ENCODE data around the gene CNOT10.
"Not testable (repeated sequence)": the region's sequence is repeated elsewhere in the genome, so short reads cannot be mapped to it uniquely, and the experiment has no call there.

CNOT10 gene

DNA sequence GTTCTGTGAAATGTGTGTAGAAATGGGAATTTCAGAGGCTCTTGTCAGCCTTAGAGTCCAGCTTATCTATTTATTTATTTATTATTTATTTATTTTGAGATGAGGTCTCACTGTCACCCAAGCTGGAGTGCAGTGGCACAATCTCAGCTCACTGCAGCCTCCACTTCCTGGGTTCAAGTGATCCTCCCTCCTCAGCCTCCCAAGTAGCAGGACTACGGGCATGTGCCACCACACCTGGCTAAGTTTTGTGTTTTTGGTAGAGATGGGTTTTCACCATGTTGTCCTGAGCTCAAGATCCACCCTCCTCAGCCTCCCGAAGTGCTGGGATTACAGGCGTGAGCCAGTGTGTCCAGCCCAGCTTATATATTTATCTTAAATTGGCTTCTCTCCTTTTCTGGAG lies 11.5 kb downstream of the CNOT10 start:
- no peak for DNase-seq (ENCODE audit: low read depth in 2 of 2)

DNA sequence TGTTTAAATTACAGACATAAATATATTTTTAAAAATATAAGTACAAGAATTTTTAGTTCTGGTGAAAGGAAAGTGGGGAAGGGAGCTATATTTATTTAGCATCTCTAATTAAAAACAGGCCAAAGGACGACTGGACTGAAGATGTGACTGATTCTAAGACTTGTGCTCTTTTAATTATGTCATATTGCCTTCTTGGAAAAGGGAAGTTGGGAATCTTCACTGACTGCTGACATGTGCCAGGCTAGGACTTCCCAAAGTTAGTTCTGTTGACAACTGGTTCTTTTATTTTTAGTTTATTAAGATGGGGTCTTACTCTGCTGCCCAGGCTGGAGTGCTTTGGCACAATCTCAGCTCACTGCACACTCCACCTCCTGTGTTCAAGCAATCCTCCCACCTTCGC lies 13.5 kb downstream of the CNOT10 start:
- no peak for DNase-seq (ENCODE audit: low read depth in 2 of 2)

DNA sequence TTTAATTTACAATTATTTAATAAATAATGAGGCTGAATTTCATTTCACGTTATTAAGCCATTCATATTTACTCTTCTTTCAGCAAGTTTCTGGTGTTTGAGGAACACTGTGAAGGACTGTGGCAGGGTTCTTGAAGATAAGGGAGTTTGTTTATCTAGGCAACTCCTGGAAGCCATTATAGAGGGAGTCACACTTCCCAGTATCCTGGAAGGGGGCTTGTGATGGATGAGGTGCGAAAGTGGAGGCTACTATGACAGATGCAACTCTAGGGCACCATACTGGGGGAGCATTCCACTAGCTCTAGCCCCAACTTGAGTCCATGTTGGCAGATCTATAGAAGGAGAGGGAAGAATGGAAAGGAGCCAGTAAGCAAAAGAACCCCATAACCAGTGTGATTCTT lies 14.4 kb downstream of the CNOT10 start:
- no peak for DNase-seq (ENCODE audit: low read depth in 2 of 2)

DNA sequence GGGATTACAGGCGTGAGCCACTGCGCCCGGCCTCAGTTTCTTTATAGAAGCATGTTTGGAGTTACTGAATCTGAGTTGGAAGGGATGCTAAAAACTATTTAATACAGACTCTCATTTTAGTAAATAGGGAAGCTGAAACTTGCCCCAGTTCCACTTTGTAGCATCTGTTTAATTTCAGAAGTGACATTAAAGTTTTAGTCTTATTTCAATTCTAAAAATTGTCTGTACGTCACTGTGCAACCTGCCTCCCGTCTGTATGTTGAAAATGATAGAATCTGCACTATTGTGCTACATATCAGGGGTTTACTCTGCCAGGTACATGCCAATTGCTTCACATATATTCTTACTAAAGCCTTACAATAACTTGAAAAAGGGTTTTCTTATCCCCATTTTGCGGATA lies 15.3 kb downstream of the CNOT10 start:
- no peak for DNase-seq (ENCODE audit: low read depth in 2 of 2)

DNA sequence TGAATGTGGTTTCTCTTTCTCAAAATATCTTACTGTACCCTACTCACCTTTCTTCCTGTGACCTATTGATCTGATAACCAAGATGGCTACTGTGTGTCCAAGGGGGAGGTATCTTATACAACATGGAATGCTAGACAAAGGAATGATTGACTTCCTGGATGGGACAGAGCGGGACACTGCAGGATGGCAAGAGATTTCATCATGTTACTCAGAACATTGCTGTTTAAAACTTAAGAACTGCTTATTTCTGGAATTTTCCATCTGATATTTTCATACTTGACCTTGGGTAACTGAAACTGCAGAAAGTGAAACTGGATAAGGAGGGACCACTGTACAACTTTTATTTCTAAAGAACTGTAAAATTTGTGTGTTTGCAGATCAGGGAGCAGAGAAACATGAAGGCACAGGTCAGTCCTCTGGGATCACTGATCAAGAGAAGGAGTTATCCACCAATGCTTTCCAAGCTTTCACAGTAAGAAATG lies 18.5 kb downstream of the CNOT10 start:
- DNase-seq (ENCODE audit: low read depth in 2 of 2) = no peak

DNA sequence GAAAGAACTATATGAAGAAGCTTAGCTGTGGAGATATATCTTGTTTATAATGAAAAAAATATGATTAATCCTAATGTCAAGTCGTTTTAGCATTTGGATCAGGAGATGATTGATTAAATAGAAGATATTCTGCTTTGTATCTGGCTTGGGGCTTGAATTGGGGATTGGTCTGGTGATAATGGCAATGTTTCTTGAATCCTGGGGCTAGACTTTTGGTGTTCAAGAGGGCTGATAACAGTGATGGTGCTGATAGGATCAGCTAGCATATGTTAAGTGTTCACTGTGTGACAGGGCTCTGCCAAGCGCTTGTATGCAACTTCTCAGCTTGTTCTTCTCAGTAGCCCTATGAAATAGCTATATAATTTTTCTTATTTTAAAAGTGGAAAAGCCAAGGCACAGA lies 20.2 kb downstream of the CNOT10 start:
- no peak for DNase-seq (ENCODE audit: low read depth in 2 of 2)

DNA sequence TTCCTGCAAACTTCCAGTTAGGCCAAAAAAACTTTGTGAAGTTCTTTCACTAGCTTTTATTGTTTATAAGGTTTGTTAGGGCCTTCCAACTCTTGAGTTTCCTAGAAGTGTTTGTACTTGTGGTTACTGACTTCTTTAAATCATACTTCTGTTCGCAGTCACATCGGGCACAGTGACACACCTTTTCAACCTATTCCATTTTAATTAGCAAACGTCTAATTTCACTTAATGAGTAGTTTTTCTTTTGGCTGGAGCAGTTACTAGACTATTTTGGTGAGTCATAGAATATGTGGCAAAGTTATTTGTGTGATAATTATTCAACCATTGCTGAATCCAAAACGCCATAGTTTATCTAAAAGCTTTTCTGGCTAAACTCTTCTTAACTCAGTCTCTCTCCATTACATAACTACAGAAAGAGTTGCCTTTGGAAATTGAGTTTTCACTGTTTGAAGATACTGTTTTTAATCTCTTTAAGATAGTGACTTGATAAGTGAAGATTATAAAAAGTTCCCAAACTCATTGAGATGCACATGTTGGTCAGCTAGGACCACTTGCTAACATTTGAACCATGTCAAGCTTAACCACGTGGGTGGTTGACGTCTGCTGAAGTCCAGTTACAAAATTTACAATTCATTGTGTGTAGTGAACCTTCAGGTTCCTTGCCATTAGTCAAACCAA lies 21.5 kb downstream of the CNOT10 start:
- DNase-seq (ENCODE audit: low read depth in 2 of 2) = no peak

DNA sequence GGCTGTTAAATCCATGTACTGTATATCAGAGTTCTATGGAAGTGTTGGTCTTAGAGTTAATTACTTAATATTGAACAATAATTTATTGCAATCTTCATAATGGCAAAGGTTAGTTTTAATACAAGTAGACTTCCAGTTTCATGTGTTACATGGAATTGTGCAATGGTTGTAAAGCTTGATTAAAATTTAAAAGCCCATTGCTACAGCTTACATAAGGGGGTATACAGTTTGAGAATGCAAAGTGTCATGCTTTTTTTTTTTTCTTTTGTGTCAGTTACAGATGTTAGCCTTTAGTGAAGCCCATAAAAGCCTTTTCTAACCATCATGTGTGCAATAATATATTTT lies 22.0 kb downstream of the CNOT10 start:
- no peak for DNase-seq (ENCODE audit: low read depth in 2 of 2)

DNA sequence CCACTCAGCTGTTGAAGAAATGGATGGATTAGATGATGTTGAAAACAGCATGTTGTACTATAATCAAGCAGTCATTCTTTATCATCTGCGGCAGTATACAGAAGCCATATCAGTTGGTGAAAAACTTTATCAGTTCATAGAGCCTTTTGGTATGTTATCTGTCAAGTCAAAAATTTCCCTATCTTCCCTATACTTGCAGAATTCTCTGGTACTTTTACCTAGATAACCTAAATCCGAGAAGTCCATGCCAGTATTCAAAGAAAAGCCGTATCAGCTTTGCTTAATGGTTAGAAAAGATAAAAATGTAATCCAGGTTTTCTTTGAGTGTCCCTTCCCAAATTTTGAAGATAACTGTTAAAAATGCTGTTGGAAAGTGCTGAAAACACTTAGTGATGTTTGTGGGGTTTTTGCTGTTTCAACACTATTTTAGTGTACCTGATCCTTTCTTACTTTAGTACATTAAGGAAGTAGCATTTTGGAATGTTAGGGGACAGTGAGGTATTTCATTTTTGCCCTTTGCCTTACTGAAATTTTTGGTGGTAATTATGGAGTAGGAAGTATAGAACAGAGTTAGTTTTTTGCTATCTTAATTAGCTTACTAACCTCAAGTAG lies 23.8 kb downstream of the CNOT10 start:
- no peak for DNase-seq (ENCODE audit: low read depth in 2 of 2)

DNA sequence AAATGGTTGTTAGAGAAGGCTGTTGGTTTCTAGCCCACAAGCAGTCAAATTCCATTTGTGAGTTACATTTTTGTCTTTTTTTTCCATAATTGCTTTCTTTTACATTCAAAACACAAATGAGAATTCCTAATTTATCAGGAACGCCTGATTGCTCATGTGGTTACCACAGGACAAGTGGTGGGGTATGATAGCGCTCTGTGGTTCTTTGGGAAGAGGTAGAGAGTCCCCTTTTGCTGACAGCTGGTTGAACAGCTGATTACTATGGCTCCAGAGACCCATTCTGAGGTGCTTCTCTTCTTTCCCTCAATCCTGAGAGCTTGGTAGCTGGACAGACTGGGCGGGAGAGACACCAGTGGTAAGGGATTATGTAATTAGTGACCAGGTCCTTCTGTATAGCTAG lies 24.4 kb downstream of the CNOT10 start:
- DNase-seq (ENCODE audit: low read depth in 2 of 2) = no peak

DNA sequence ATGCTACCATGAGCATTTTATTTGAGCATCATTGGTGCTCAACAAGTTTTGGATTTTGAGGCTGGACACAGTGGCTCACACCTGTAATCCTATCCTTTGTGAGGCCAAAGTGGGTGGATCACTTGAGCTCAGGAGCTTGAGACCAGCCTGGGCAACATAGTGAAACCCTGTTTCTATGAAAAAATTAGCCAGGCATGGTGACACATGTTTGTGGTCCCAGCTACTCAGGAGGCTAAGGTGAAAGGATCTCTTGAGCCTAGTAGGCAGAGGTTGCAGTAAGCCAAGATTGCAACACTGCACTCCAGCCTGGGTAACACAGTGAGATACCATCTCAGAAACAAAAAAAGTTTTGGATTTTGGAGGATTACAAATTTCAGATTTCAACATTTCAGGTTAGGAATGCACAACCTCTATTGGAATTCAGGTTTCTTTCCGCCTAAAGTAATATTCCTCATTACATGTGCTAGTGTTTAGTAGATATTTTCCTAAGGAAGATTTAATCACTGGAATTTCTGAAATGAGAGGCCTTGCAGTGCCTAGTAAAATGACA lies 27.6 kb downstream of the CNOT10 start:
- no peak for DNase-seq (ENCODE audit: low read depth in 2 of 2)

DNA sequence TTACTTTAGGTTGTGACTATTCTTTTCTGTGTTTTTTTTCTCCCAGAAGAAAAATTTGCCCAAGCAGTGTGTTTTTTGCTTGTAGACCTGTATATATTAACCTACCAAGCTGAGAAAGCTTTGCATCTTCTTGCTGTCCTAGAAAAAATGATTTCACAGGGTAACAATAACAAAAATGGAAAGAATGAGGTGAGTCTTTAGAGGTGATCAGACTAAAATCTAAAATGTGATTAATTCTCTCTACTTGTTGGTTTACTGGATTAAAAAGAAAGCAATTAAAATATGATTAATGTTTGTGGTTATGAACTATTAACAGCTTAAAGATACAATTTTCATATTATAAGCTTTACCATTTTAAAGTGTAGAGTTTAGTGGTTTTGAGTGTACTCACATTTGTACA lies 28.2 kb downstream of the CNOT10 start:
- no peak for DNase-seq (ENCODE audit: low read depth in 2 of 2)

DNA sequence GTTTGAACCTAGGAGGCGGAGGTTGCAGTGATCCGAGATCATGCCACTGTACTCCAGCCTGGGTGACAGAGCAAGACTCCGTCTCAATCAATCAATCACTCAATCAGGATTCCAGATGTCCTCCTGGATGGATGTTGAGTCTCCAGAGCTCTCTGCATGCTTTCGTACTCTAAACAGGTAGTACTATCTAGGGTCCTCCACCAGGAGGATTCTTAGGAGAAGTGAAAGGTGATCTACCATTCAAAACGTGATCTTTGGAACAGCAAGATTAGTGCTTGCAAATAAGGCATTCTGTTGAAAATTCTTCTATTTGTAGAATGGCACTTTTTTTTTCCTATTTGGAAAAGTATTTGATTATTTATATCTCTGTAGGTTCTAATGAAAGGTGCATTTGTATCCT lies 34.3 kb downstream of the CNOT10 start:
- no peak for DNase-seq (ENCODE audit: low read depth in 2 of 2)

DNA sequence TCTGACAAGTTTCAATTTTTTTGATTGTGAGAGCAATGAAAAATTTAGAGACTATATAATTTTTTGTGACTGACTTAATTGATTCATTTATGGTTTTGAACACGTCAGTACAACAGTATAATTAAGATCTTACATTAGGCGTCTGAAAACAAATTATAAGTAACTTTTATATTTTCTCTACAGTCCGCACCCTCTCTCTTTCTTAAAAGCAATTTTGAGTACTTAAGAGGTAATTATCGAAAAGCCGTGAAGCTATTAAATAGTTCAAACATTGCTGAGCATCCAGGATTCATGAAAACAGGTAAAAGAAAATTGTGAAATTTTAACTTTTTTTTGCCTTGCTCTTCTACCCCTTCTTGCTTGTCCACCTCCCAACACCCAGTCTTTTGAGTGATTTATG lies 34.9 kb downstream of the CNOT10 start:
- DNase-seq (ENCODE audit: low read depth in 2 of 2) = no peak

DNA sequence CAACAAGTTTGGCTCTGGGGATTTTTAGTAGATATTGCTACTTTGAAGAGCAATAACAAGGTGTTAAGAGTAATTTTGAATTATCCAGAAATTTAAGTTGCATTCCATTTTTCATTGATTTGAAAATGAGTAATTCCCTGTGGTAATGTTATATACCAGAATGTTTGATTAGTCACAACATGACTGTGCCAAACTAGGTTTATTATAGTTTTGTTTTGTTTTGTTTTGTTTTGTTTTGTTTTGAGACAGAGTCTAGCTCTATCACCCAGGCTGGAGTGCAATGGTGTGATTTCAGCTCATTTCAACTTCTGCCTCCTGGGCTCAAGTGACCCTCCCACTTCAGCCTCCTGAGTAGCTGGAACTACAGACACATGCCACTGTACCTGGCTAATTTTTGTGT lies 40.7 kb downstream of the CNOT10 start:
- no peak for DNase-seq (ENCODE audit: low read depth in 2 of 2)

DNA sequence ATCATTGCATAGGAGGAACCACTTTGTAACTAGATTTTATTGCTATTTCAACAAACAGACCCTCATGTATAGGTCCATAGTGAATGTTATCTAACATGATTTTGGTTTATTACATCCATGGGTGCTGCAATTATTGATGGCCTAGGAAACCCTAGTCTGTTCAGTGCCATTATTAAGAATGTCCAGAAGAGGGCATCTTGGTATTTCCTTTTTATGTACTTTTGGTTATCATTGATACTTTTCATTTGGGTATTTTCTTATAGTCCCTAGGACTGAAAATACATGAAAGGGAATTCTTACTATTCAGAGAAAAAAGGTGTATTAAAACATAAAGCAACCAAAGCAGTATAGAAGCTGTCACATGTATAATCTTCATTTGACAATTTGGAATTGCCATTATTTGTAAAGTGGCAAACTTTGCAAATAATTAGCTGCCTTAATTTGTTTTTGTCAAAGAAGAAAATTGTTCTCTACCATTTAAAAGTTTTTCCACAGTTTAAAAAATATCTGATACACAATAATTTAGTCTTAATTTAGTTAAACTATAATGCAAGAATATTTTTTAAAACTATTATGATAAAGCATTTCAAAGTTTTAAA lies 48.7 kb downstream of the CNOT10 start:
- no peak for DNase-seq (ENCODE audit: low read depth in 2 of 2)

DNA sequence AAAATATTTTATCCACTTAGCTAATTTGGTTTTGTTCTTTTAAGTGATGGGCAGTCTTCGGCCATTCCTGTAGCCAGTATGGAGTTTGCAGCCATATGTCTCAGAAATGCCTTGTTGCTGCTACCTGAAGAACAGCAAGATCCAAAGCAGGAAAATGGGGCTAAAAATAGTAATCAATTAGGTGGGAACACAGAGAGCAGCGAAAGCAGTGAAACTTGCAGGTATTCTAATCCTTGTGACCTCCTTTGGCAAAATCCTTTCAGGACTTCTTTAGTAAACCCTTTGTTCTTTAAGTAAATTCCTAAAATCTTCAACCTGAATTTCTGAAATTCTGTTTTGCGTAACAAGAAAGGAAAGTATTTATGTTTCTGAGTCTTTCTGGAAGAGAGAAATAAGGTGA lies 49.8 kb downstream of the CNOT10 start:
- DNase-seq (ENCODE audit: low read depth in 2 of 2) = no peak

DNA sequence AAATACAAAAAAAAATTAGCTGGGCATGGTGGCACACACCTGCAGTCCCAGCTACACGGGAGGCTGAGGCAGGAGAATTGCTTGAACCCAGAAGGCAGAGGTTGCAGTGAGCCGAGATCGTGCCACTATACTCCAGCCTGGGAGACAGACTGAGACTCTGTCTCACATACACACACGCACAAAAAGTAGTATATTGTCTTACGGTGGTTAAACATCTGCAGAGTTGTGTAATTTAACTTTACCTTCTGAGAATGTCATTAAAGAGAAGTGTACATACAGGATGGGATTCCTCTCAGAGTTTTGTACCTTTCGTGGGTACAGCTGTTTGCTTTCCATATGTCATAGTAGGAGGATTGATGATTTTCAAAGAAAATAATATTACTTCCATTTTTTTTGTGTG lies 58.5 kb downstream of the CNOT10 start:
- DNase-seq (ENCODE audit: low read depth in 2 of 2) = not testable (repeated sequence)

DNA sequence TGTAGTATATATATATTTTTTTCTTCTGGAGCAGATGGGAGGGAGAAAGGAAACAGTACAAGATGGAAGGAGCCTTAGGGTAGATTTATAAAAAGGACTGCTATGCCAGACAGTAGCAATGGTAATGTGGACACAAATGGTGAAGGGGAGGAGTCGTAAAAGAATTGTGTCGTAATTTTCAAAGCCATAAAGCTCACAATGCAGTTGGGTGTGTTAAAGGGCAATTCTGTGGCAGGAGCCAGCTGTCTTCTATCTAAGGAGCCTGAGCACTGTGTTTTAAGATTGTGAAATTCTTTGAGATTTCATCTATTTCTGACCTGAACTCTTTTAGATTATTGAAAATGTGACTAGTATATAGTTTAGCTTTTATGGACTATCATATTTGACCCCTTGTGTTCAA lies 58.9 kb downstream of the CNOT10 start:
- DNase-seq (ENCODE audit: low read depth in 2 of 2) = no peak

DNA sequence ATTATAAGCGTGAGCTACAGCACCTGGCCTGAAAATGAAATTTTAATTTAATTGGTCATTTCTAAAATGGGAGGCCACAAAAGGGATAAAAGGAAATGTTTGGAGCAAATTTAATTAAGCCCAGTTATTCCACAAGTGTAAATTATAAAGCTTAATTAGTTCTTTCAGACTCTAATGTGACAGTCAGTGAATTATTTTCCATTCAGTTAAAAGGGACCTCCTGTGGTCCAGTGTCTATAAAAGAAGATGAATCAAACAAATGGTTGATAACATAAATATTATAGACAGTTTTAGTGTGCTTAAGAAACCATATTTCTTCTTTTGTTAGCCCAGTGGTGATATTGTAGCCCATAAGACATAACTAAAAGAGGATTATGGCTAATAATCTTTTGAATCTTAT lies 66.4 kb downstream of the CNOT10 start:
- DNase-seq (ENCODE audit: low read depth in 2 of 2) = no peak

DNA sequence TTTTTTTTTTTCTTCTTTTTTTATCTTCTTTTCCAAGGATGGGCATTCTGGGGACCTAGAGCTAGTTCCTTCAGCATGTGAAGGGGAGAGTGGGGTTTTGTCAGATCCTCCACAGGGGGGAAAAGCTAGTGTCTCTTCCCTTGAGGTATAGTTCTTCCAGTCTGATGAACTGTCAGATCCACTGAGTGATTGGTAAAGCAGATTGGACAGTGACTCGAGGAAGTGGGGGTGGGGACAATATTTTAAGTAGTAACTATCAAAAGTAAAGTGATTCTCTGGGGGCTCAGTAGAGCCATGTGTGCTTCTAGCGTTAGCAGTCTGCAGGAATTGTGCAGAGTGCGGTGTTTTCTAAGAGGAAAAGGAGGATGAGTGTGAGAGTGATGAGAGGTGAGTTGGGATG lies 70.8 kb downstream of the CNOT10 start:
- no peak for DNase-seq (ENCODE audit: low read depth in 2 of 2)

DNA sequence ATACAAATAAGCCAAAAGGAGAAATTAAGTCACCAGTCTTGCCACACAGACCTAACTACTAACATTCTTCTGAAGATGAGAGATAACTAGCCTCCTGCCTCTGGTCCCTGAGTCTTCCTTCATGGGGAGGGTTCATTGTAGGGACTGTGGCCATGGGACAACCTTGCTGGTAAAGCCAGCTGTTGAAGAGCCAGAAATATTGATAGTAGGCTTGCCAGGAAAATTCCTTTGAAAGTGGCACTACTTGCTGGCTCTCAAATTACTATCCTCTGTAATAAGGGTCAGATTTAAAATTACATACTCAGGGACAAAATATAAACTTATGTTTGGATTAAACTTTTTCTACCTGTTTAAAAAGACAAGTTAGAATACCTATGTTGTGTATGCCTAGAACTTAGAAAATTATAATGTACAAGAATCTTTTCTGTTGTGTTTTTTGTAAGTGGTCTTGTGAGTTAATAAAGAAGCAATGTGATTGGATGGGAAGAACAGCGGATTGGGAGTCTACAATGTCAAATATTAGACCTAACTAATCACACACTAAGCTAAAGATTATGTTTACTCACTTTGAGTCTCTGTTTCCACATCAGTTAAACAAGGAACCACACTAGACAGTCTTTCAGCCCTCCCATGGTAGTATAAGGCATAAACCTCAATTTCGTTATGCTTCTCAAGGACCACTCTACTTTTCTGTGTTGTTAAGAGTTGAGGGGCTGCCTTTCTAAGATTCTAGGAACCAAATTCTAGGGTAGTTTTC lies 72.8 kb downstream of the CNOT10 start:
- DNase-seq (ENCODE audit: low read depth in 2 of 2) = no peak

DNA sequence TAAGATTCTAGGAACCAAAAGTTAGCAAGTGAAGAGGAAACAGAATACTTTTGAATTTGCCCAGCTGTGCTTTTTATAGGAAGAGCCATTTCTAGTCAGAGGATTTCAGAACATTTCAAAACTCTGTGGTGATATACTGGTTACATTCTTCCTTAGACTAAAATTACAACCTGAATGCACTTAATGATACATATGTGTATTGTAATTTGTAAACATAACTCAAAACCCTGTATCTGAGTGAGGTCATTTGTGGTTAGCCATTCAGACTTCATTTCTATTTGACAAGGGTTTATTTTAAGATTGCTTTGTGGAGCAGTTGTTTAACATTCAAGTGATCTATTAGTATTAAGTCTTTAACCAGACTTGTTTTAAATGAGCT lies 73.4 kb downstream of the CNOT10 start:
- DNase-seq (ENCODE audit: low read depth in 2 of 2) = no peak
